GM23338 (cell line): ENCODE data around the gene NCR2. TPM values are rescaled to one million over a fixed set of nuclear protein-coding genes. Genes with fewer than 3 reads are reported as not detected.

Experiments
- ATAC-seq: fragments of 200-7000 bp; cut with Tn5 transposase; 3 replicates; pipeline ENCODE4 v1.9.1; 2020
- DNase-seq: peaks from one replicate; pipeline ENCODE4 v3.0.0-alpha.2; 2015; ENCODE audit warnings: low spot score
- H2AFZ ChIP-seq: fragments of 200-600 bp; sonication (generic); 2 replicates; pipeline ENCODE4 v1.8.0; 2016; ENCODE audit warnings: antibody characterized with exemption, mild to moderate bottlenecking, moderate library complexity
- H3F3A ChIP-seq: fragments of 200-600 bp; sonication (generic); replicated peaks from 2 replicates; pipeline ENCODE4 v1.8.0; 2017; ENCODE audit warnings: antibody characterized with exemption, mixed run types, low read depth
- H3K27ac ChIP-seq: fragments of 200-600 bp; sonication (generic); 2 replicates; pipeline ENCODE4 v1.6.1; 2016; ENCODE audit warnings: low read depth
- H3K27me3 ChIP-seq: fragments of 200-600 bp; sonication (generic); 2 replicates; pipeline ENCODE4 v1.8.0; 2016; ENCODE audit warnings: mild to moderate bottlenecking, mixed run types, moderate library complexity; ENCODE audit not compliant: insufficient read depth
- H3K36me3 ChIP-seq: fragments of 200-600 bp; sonication (generic); 2 replicates; pipeline ENCODE4 v1.8.0; 2016; ENCODE audit warnings: mild to moderate bottlenecking; ENCODE audit not compliant: insufficient read depth
- H3K4me1 ChIP-seq: fragments of 200-600 bp; sonication (generic); 2 replicates; pipeline ENCODE4 v1.8.0; 2016; ENCODE audit warnings: mild to moderate bottlenecking, moderate library complexity; ENCODE audit not compliant: insufficient read depth
- H3K4me2 ChIP-seq: fragments of 200-600 bp; sonication (generic); 2 replicates; pipeline ENCODE4 v1.7.1; 2017; ENCODE audit warnings: mixed run types
- H3K4me3 ChIP-seq: fragments of 200-600 bp; sonication (generic); 2 replicates; pipeline ENCODE4 v1.6.1; 2016; ENCODE audit warnings: mixed run types
- H3K79me2 ChIP-seq: fragments of 200-600 bp; sonication (generic); replicated peaks from 2 replicates; pipeline ENCODE4 v1.8.0; 2017; ENCODE audit warnings: mild to moderate bottlenecking; ENCODE audit not compliant: insufficient read depth
- H3K9me2 ChIP-seq: fragments of 200-600 bp; sonication (generic); 2 replicates; pipeline ENCODE4 v1.8.0; 2017; ENCODE audit not compliant: insufficient read depth
- H4K20me1 ChIP-seq: fragments of 200-600 bp; sonication (generic); replicated peaks from 2 replicates; pipeline ENCODE4 v1.8.0; 2017; ENCODE audit warnings: mild to moderate bottlenecking; ENCODE audit not compliant: insufficient read depth
- H3K27ac Mint-ChIP-seq: 2 replicates; pipeline ENCODE4 v1.8.0; 2020; ENCODE audit warnings: inconsistent platforms, mild to moderate bottlenecking, moderate library complexity, mixed read lengths
- H3K27me3 Mint-ChIP-seq: 3 replicates; pipeline ENCODE4 v1.8.0; 2022; ENCODE audit warnings: low read depth, mild to moderate bottlenecking, moderate library complexity, mixed read lengths, inconsistent platforms; ENCODE audit not compliant: insufficient read depth, poor library complexity
- H3K36me3 Mint-ChIP-seq: 3 replicates; pipeline ENCODE4 v1.8.0; 2021; ENCODE audit warnings: low read depth, mild to moderate bottlenecking, inconsistent platforms, moderate library complexity, mixed read lengths
- H3K4me1 Mint-ChIP-seq: 3 replicates; pipeline ENCODE4 v1.8.0; 2020; ENCODE audit warnings: mild to moderate bottlenecking, inconsistent platforms, mixed read lengths
- H3K4me3 Mint-ChIP-seq: 3 replicates; pipeline ENCODE4 v1.8.0; 2021; ENCODE audit warnings: moderate library complexity, mild to moderate bottlenecking, inconsistent platforms, mixed read lengths
- H3K9me3 Mint-ChIP-seq: 3 replicates; pipeline ENCODE4 v1.8.0; 2020; ENCODE audit warnings: moderate library complexity, mild to moderate bottlenecking, inconsistent platforms, mixed read lengths
- CREB1 ChIP-seq: fragments of 250-450 bp; sonication (Bioruptor Pico); IDR thresholded peaks from 2 replicates; pipeline ENCODE4 v1.5.0; 2020; ENCODE audit warnings: low read depth, mild to moderate bottlenecking, moderate library complexity
- ETS1 ChIP-seq: IDR thresholded peaks from 2 replicates; pipeline ENCODE4 v1.6.1; 2016; ENCODE audit warnings: antibody characterized with exemption
- EZH2 ChIP-seq: fragments of 200-600 bp; sonication (generic); IDR thresholded peaks from one replicate; pipeline ENCODE4 v1.8.0; 2017; ENCODE audit warnings: antibody characterized with exemption, mild to moderate bottlenecking, low read depth; ENCODE audit not compliant: unreplicated experiment
- EZH2phosphoT487 ChIP-seq: fragments of 200-600 bp; sonication (generic); IDR thresholded peaks from one replicate; pipeline ENCODE4 v1.8.1; 2018; ENCODE audit warnings: antibody characterized with exemption; ENCODE audit not compliant: unreplicated experiment
- JUNB ChIP-seq: IDR thresholded peaks from one replicate; pipeline ENCODE4 v1.6.1; 2016; ENCODE audit warnings: antibody characterized with exemption; ENCODE audit not compliant: unreplicated experiment
- NANOG ChIP-seq: IDR thresholded peaks from 2 replicates; pipeline ENCODE4 v1.6.1; 2016; ENCODE audit warnings: antibody characterized with exemption, borderline replicate concordance
- POLR2AphosphoS5 ChIP-seq: IDR thresholded peaks from 2 replicates; pipeline ENCODE4 v1.6.1; 2016; ENCODE audit warnings: antibody characterized with exemption, low read depth
- STAT1 ChIP-seq: IDR thresholded peaks from one replicate; pipeline ENCODE4 v1.6.1; 2016; ENCODE audit warnings: antibody characterized with exemption; ENCODE audit not compliant: unreplicated experiment
- ZNF114 ChIP-seq: fragments of 250-450 bp; sonication (Bioruptor Pico); IDR thresholded peaks from 2 replicates; pipeline ENCODE4 v1.5.0; 2020; ENCODE audit warnings: mild to moderate bottlenecking, moderate library complexity
- ZNF331 ChIP-seq: fragments of 250-450 bp; sonication (Bioruptor Pico); IDR thresholded peaks from 2 replicates; pipeline ENCODE4 v1.5.0; 2020; ENCODE audit warnings: low read depth, mild to moderate bottlenecking, moderate library complexity
- polyA plus RNA-seq: library from polyadenylated mRNA; unstranded; fragments of >200 nt; fragmentation: Nextera tagmentation; extraction: Ambion mirVana; gene quantifications from 2 replicates; pipeline ENCODE4 v1.2.1, GENCODE V29; 2016
- total RNA-seq: library from RNA; depleted of rRNA; stranded (reverse); fragments of >200 nt; shearing (Covaris generic); gene quantifications from 2 replicates; pipeline ENCODE4 v1.2.3, GENCODE V29; 2014
- TF ChIP-seq, protein P1 (sequence below), 2 experiments: fragments of 200-600 bp in 1 of 2; sonication (generic) in 1 of 2; conservative IDR thresholded peaks; 2 replicates each; pipeline versions ENCODE4 v1.5.1 to v1.6.1; 2016 to 2017; ENCODE audit warnings: antibody characterized with exemption in 2 of 2, low read depth in 2 of 2, mild to moderate bottlenecking in 2 of 2, moderate library complexity in 1 of 2
- TF ChIP-seq, protein P2 (sequence below): IDR thresholded peaks from one replicate; pipeline ENCODE4 v1.6.1; 2018; ENCODE audit warnings: antibody characterized with exemption; ENCODE audit not compliant: unreplicated experiment
- TF ChIP-seq, protein P3 (sequence below): fragments of 250-450 bp; sonication (Bioruptor Pico); IDR thresholded peaks from 2 replicates; pipeline ENCODE4 v1.5.0; 2020; ENCODE audit warnings: mild to moderate bottlenecking, moderate library complexity

NCR2 gene
- total and polyA plus RNA-seq, 2 experiments from 2014 or later, result not detected

DNA sequence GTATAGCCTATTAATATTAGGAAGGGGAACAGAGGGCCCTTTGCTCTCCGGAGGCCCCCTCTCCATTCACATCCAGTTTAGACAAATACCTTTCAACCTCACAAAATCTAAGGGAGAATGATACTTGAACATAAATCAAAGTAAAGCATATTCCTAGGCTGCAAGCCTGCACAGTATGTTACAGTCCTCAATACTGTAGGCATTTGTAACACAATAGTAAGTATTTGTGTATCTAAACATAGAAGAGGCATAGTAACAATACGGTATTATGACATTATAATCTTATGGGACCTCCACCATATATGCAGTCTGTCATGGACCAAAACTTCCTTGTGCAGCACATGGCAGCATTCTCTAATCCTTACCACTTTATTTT, 46.7 kb upstream of the NCR2 start:
- no peak for ATAC-seq
- H3K4me1 ChIP-seq, result peaks cover 4% of the 10 kb centered on the region; the same call in 1 of the 2 replicates
- peaks cover 46% of the 10 kb centered on the region for H3K27me3 ChIP-seq
- no peak overlapping the region for H3K27ac ChIP-seq
- Mint-ChIP-seq H3K27me3 (peaks cover 6% of the 10 kb centered on the region), H3K4me3 (no peak overlapping the region), H3K9me3 (no peaks in the 10 kb centered on the region), H3K27ac (no peak overlapping the region), H3K4me1 (peaks cover 10% of the 10 kb centered on the region), H3K36me3 (no peaks in the 10 kb centered on the region)
- H3K36me3 ChIP-seq, result no peaks in the 10 kb centered on the region
- no peaks in the 10 kb centered on the region for H4K20me1 ChIP-seq
- no peaks in the 10 kb centered on the region for H3F3A ChIP-seq
- TF ChIP-seq POLR2AphosphoS5 (no peak), NANOG (no peak), CREB1 (CRISPR knock-in tag) (no peak), JUNB (no peak), ETS1 (no peak), EZH2 (no peak), ZNF331 (CRISPR knock-in tag) (no peak), EZH2phosphoT487 (no peak), ZNF114 (CRISPR knock-in tag) (no peak), STAT1 (no peak)
- TF ChIP-seq, protein P1, sequence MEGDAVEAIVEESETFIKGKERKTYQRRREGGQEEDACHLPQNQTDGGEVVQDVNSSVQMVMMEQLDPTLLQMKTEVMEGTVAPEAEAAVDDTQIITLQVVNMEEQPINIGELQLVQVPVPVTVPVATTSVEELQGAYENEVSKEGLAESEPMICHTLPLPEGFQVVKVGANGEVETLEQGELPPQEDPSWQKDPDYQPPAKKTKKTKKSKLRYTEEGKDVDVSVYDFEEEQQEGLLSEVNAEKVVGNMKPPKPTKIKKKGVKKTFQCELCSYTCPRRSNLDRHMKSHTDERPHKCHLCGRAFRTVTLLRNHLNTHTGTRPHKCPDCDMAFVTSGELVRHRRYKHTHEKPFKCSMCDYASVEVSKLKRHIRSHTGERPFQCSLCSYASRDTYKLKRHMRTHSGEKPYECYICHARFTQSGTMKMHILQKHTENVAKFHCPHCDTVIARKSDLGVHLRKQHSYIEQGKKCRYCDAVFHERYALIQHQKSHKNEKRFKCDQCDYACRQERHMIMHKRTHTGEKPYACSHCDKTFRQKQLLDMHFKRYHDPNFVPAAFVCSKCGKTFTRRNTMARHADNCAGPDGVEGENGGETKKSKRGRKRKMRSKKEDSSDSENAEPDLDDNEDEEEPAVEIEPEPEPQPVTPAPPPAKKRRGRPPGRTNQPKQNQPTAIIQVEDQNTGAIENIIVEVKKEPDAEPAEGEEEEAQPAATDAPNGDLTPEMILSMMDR (conservative IDR thresholded peaks at IDR 0.05; ENCODE audit: low read depth in 2 of 2), result no peak
- TF ChIP-seq, protein P2, sequence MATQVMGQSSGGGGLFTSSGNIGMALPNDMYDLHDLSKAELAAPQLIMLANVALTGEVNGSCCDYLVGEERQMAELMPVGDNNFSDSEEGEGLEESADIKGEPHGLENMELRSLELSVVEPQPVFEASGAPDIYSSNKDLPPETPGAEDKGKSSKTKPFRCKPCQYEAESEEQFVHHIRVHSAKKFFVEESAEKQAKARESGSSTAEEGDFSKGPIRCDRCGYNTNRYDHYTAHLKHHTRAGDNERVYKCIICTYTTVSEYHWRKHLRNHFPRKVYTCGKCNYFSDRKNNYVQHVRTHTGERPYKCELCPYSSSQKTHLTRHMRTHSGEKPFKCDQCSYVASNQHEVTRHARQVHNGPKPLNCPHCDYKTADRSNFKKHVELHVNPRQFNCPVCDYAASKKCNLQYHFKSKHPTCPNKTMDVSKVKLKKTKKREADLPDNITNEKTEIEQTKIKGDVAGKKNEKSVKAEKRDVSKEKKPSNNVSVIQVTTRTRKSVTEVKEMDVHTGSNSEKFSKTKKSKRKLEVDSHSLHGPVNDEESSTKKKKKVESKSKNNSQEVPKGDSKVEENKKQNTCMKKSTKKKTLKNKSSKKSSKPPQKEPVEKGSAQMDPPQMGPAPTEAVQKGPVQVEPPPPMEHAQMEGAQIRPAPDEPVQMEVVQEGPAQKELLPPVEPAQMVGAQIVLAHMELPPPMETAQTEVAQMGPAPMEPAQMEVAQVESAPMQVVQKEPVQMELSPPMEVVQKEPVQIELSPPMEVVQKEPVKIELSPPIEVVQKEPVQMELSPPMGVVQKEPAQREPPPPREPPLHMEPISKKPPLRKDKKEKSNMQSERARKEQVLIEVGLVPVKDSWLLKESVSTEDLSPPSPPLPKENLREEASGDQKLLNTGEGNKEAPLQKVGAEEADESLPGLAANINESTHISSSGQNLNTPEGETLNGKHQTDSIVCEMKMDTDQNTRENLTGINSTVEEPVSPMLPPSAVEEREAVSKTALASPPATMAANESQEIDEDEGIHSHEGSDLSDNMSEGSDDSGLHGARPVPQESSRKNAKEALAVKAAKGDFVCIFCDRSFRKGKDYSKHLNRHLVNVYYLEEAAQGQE, result no peak
- TF ChIP-seq, protein P3, sequence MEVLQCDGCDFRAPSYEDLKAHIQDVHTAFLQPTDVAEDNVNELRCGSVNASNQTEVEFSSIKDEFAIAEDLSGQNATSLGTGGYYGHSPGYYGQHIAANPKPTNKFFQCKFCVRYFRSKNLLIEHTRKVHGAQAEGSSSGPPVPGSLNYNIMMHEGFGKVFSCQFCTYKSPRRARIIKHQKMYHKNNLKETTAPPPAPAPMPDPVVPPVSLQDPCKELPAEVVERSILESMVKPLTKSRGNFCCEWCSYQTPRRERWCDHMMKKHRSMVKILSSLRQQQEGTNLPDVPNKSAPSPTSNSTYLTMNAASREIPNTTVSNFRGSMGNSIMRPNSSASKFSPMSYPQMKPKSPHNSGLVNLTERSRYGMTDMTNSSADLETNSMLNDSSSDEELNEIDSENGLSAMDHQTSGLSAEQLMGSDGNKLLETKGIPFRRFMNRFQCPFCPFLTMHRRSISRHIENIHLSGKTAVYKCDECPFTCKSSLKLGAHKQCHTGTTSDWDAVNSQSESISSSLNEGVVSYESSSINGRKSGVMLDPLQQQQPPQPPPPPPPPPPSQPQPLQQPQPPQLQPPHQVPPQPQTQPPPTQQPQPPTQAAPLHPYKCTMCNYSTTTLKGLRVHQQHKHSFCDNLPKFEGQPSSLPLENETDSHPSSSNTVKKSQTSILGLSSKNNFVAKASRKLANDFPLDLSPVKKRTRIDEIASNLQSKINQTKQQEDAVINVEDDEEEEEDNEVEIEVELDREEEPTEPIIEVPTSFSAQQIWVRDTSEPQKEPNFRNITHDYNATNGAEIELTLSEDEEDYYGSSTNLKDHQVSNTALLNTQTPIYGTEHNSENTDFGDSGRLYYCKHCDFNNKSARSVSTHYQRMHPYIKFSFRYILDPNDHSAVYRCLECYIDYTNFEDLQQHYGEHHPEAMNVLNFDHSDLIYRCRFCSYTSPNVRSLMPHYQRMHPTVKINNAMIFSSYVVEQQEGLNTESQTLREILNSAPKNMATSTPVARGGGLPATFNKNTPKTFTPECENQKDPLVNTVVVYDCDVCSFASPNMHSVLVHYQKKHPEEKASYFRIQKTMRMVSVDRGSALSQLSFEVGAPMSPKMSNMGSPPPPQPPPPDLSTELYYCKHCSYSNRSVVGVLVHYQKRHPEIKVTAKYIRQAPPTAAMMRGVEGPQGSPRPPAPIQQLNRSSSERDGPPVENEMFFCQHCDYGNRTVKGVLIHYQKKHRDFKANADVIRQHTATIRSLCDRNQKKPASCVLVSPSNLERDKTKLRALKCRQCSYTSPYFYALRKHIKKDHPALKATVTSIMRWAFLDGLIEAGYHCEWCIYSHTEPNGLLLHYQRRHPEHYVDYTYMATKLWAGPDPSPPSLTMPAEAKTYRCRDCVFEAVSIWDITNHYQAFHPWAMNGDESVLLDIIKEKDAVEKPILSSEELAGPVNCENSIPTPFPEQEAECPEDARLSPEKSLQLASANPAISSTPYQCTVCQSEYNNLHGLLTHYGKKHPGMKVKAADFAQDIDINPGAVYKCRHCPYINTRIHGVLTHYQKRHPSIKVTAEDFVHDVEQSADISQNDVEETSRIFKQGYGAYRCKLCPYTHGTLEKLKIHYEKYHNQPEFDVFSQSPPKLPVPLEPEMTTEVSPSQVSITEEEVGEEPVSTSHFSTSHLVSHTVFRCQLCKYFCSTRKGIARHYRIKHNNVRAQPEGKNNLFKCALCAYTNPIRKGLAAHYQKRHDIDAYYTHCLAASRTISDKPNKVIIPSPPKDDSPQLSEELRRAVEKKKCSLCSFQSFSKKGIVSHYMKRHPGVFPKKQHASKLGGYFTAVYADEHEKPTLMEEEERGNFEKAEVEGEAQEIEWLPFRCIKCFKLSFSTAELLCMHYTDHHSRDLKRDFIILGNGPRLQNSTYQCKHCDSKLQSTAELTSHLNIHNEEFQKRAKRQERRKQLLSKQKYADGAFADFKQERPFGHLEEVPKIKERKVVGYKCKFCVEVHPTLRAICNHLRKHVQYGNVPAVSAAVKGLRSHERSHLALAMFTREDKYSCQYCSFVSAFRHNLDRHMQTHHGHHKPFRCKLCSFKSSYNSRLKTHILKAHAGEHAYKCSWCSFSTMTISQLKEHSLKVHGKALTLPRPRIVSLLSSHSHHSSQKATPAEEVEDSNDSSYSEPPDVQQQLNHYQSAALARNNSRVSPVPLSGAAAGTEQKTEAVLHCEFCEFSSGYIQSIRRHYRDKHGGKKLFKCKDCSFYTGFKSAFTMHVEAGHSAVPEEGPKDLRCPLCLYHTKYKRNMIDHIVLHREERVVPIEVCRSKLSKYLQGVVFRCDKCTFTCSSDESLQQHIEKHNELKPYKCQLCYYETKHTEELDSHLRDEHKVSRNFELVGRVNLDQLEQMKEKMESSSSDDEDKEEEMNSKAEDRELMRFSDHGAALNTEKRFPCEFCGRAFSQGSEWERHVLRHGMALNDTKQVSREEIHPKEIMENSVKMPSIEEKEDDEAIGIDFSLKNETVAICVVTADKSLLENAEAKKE (CRISPR knock-in tag), result no peak
- H3K4me2 ChIP-seq, result no peak overlapping the region
- H3K79me2 ChIP-seq, result no peaks in the 10 kb centered on the region
- DNase-seq, result no peak
- no peak overlapping the region for H3K4me3 ChIP-seq
- no peak overlapping the region for H2AFZ ChIP-seq
- H3K9me2 ChIP-seq, result peaks cover 4% of the 10 kb centered on the region; the same call in 1 of the 2 replicates
